ENCODE measurements around the gene DOCK4. TPM values are rescaled to one million over a fixed set of nuclear protein-coding genes. Genes with fewer than 3 reads are reported as not detected.

DOCK4 gene
- total RNA-seq, 1 donor, result 31.8 TPM

DNA sequence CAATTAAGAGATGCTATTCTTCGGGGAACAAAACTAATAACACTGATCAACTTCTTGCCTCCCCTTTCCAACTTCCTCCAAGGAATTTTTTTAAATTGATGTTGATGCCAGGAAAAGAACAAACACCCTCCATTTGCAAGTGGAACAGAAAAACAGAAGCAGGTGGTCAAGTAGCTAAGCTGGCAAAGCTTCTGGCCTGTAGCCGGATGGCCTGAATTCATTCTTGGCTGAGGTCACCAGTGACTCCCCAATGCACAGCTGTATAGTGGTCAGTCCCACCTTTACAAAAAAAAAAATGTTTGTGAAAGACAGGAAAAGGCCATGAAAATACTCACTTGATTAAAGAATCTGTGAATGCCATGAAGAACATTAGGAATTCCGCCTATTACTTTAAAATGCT, 39.1 kb downstream of the DOCK4 start:
- no peaks in the 10 kb centered on the region for H4K20me1 ChIP-seq (ENCODE audit: insufficient read depth, low read length)
- H3K27ac ChIP-seq (ENCODE audit: low read depth, low read length), result no peak overlapping the region
- no peak overlapping the region for H3K4me2 ChIP-seq (ENCODE audit: insufficient read depth, low read length)
- peaks cover 45% of the 10 kb centered on the region for H3K79me2 ChIP-seq (ENCODE audit: insufficient read depth, low read length)
- no peak overlapping the region for H2AFZ ChIP-seq (ENCODE audit: low read length)
- no peaks in the 10 kb centered on the region for H3K27me3 ChIP-seq (ENCODE audit: insufficient read depth, low read length)
- TF ChIP-seq, protein P1, sequence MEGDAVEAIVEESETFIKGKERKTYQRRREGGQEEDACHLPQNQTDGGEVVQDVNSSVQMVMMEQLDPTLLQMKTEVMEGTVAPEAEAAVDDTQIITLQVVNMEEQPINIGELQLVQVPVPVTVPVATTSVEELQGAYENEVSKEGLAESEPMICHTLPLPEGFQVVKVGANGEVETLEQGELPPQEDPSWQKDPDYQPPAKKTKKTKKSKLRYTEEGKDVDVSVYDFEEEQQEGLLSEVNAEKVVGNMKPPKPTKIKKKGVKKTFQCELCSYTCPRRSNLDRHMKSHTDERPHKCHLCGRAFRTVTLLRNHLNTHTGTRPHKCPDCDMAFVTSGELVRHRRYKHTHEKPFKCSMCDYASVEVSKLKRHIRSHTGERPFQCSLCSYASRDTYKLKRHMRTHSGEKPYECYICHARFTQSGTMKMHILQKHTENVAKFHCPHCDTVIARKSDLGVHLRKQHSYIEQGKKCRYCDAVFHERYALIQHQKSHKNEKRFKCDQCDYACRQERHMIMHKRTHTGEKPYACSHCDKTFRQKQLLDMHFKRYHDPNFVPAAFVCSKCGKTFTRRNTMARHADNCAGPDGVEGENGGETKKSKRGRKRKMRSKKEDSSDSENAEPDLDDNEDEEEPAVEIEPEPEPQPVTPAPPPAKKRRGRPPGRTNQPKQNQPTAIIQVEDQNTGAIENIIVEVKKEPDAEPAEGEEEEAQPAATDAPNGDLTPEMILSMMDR (IDR thresholded peaks at IDR 0.05; ENCODE audit: extremely low read depth, low read depth, low read length), result no peak
- no peak overlapping the region for H3K4me3 ChIP-seq (ENCODE audit: insufficient read depth, low read length)
- no peak for DNase-seq (ENCODE audit: insufficient read length, low spot score, missing footprints)
- peaks cover 4% of the 10 kb centered on the region for H3K4me1 ChIP-seq (ENCODE audit: insufficient read depth, low read length)
- no peaks in the 10 kb centered on the region for H3K36me3 ChIP-seq (ENCODE audit: insufficient read depth, low read length)
- H3K9me3 ChIP-seq (ENCODE audit: low read depth, low read length), result no peaks in the 10 kb centered on the region

DNA sequence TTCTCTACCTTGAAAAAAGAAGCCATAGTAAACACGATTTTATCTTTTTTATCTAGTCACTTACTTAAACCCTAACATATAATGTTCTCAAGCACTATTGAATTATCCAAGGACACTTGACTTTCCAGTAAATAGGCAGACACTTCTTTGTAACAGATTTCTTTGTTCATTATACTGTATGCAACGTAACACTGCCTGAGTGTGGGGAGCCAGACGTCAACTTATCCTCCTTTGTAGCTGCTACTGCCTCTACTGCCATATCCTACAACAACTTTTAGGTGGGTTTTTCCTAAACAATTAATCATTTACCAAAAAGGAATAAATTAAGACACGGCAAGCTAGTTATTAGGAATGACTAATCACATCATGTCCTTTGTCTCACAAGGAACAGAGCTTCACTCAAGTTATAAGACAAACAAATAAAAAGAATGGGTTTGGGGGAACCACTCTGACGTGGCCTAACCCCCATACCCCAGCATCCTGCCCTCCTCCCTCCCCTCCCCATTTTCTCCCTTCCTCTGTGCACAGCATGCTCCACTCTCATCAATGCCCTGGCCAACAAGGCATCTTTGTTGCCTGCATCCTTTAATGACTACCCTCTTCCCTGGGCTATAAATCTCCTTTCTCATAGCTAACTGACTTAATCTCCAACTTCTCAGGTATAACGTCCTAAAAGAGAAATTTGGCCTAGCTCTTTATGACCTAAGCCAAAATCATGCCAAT, 43.3 kb downstream of the DOCK4 start:
- Histone ChIP-seq H3K27me3 (ENCODE audit: insufficient read depth, low read length) (no peaks in the 10 kb centered on the region), H4K20me1 (ENCODE audit: insufficient read depth, low read length) (no peaks in the 10 kb centered on the region), H3K79me2 (ENCODE audit: insufficient read depth, low read length) (peaks cover 34% of the 10 kb centered on the region), H3K4me3 (ENCODE audit: insufficient read depth, low read length) (no peak overlapping the region), H3K27ac (ENCODE audit: low read depth, low read length) (no peak overlapping the region), H3K4me1 (ENCODE audit: insufficient read depth, low read length) (peaks cover 19% of the 10 kb centered on the region), H3K9me3 (ENCODE audit: low read depth, low read length) (no peaks in the 10 kb centered on the region), H3K36me3 (ENCODE audit: insufficient read depth, low read length) (no peaks in the 10 kb centered on the region), H3K4me2 (ENCODE audit: insufficient read depth, low read length) (no peak overlapping the region), H2AFZ (ENCODE audit: low read length) (no peak overlapping the region)
- TF ChIP-seq, protein P1 (IDR thresholded peaks at IDR 0.05; ENCODE audit: extremely low read depth, low read depth, low read length), result no peak
- DNase-seq (ENCODE audit: insufficient read length, low spot score, missing footprints), result no peak

DNA sequence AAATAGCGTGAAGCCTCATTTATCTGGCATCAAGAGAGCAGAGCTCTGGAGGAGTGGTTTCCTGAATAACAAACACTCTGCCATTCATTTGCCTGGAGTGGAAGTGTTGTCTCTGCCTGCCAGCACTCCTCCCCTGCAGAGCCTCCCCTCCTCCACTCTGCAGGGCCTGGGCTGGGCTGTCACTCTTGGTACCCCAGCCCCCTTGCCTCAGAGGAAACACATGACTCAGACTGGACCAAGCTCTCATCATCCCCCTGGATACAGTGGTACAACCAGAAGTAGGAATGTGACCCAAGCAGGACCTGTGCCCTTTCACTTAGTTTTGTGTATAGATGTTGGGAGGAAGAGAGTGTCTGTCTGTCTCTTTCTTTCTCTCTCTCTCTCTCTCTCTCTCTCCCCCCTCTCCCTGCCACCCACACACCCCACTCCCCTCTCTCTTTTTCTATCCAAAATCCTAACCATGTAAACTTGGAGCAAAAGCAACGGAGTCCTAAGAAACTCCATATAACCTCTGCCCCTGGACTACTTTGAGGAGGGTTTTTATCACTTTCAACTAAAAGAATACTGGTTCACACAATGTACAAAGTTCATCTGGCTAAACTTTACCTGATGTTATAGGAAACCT, 43.9 kb downstream of the DOCK4 start:
- no peaks in the 10 kb centered on the region for H4K20me1 ChIP-seq (ENCODE audit: insufficient read depth, low read length)
- no peaks in the 10 kb centered on the region for H3K27me3 ChIP-seq (ENCODE audit: insufficient read depth, low read length)
- H2AFZ ChIP-seq (ENCODE audit: low read length), result no peak overlapping the region
- no peak for DNase-seq (ENCODE audit: insufficient read length, low spot score, missing footprints)
- peaks cover 37% of the 10 kb centered on the region for H3K79me2 ChIP-seq (ENCODE audit: insufficient read depth, low read length)
- H3K27ac ChIP-seq (ENCODE audit: low read depth, low read length), result no peak overlapping the region
- no peaks in the 10 kb centered on the region for H3K9me3 ChIP-seq (ENCODE audit: low read depth, low read length)
- TF ChIP-seq, protein P1 (IDR thresholded peaks at IDR 0.05; ENCODE audit: extremely low read depth, low read depth, low read length), result no peak
- no peak overlapping the region for H3K4me3 ChIP-seq (ENCODE audit: insufficient read depth, low read length)
- H3K4me1 ChIP-seq (ENCODE audit: insufficient read depth, low read length), result peaks cover 24% of the 10 kb centered on the region
- no peaks in the 10 kb centered on the region for H3K36me3 ChIP-seq (ENCODE audit: insufficient read depth, low read length)
- peak overlapping the region; percentile 16 for H3K4me2 ChIP-seq (ENCODE audit: insufficient read depth, low read length)
